SJCRH30 (cell line): ENCODE data around the gene CUX1. TPM values are rescaled to one million over a fixed set of nuclear protein-coding genes. Genes with fewer than 3 reads are reported as not detected.
"Not testable (repeated sequence)": the region's sequence is repeated elsewhere in the genome, so short reads cannot be mapped to it uniquely, and the experiment has no call there.

Source experiments
- DNase-seq, 2 experiments: peaks; one replicate each; pipeline ENCODE4 v3.0.0-alpha.2; 2015 to 2020
- H3K27ac ChIP-seq: fragments of 250-450 bp; sonication (Bioruptor Pico); 2 replicates; pipeline ENCODE4 v1.5.1; 2020; ENCODE audit warnings: mild to moderate bottlenecking, moderate library complexity
- H3K27me3 ChIP-seq: fragments of 250-450 bp; sonication (Bioruptor Pico); 2 replicates; pipeline ENCODE4 v1.5.1; 2020; ENCODE audit warnings: mild to moderate bottlenecking, moderate library complexity
- H3K36me3 ChIP-seq: fragments of 250-450 bp; sonication (Bioruptor Pico); 2 replicates; pipeline ENCODE4 v1.5.1; 2020; ENCODE audit warnings: mild to moderate bottlenecking, moderate library complexity
- H3K4me1 ChIP-seq: fragments of 250-450 bp; sonication (Bioruptor Pico); 2 replicates; pipeline ENCODE4 v1.5.1; 2020; ENCODE audit warnings: mild to moderate bottlenecking, moderate library complexity
- H3K4me3 ChIP-seq: fragments of 250-450 bp; sonication (Bioruptor Pico); 2 replicates; pipeline ENCODE4 v1.5.1; 2020; ENCODE audit warnings: mild to moderate bottlenecking, moderate library complexity
- H3K9me3 ChIP-seq: fragments of 250-450 bp; sonication (Bioruptor Pico); replicated peaks from 2 replicates; pipeline ENCODE4 v1.5.1; 2020; ENCODE audit warnings: mild to moderate bottlenecking, moderate library complexity
- total RNA-seq: library from RNA; depleted of rRNA; stranded (reverse); fragments of >200 nt; shearing (Covaris generic); gene quantifications from 2 replicates; pipeline ENCODE4 v1.2.3, GENCODE V29; 2014

The CUX1 gene
- total RNA-seq, 1 experiment from 2014 or later: 29.1 TPM

GRCh38 chr7:101848208-101848951 lies 31.0 kb downstream of the CUX1 start:
- Histone ChIP-seq H3K27me3 (no peaks in the 10 kb centered on the region), H3K4me1 (no peaks in the 10 kb centered on the region), H3K4me3 (no peak overlapping the region), H3K9me3 (no peaks in the 10 kb centered on the region; the same call in 1 of the 2 replicates), H3K36me3 (peaks cover 4% of the 10 kb centered on the region; the same call in 1 of the 2 replicates), H3K27ac (no peak overlapping the region)
- DNase-seq: no peak

GRCh38 chr7:101849314-101849713 lies 31.9 kb downstream of the CUX1 start:
- H3K9me3 ChIP-seq, H3K27ac ChIP-seq, H3K4me1 ChIP-seq, H3K4me3 ChIP-seq, H3K36me3 ChIP-seq, H3K27me3 ChIP-seq, DNase-seq: not testable (repeated sequence)

DNA sequence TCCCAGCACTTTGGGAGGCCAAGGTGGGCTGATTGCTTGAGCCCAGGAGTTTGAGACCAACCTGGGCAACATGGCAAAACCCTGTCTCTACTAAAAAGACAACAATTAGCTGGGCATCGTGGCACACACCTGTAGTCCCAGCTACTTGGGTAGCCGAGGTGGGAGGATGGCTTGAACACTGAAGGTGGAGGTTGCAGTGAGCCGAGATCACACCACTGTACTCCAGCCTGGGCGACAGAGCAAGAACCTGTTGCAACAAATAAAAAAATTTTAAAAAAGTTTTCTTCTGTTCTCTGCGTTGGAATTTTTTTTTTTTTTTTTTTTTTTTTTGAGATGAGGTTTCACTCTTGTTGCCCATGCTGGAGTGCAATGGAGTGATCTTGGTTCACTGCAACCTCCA lies 34.9 kb downstream of the CUX1 start:
- not testable (repeated sequence) for H3K4me3 ChIP-seq, H3K4me1 ChIP-seq, H3K27me3 ChIP-seq, H3K36me3 ChIP-seq, DNase-seq, H3K9me3 ChIP-seq, H3K27ac ChIP-seq

DNA sequence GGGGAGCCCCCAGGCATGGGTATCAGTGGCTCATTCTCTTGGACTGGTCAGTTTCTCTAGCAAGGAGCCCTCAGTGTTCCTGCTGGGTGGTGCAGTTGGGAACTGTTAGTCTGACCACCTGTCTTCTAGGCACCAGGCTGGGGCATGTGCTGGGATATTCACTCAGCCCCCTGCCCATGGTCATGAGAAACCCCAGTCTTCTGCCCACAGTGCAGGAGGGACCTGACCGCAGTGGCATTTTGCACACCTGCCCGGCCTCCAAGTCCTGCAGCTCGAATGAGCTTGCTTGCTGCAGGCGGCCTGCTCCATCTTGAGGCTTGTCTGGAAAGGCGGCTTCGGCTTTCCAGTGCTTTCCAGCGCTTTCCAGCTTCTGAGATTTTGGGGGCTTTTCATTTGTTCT lies 36.3 kb downstream of the CUX1 start:
- no peaks in the 10 kb centered on the region for H3K27me3 ChIP-seq
- peaks cover 2% of the 10 kb centered on the region; the same call in 1 of the 2 replicates for H3K36me3 ChIP-seq
- H3K4me1 ChIP-seq: peaks cover 5% of the 10 kb centered on the region; the same call in 1 of the 2 replicates
- DNase-seq: no peak
- H3K27ac ChIP-seq: no peak overlapping the region
- H3K9me3 ChIP-seq: no peaks in the 10 kb centered on the region
- no peak overlapping the region for H3K4me3 ChIP-seq

GRCh38 chr7:101854084-101854865 lies 36.8 kb downstream of the CUX1 start:
- H3K4me3 ChIP-seq: no peak overlapping the region
- H3K27ac ChIP-seq: no peak overlapping the region
- H3K4me1 ChIP-seq: peaks cover 5% of the 10 kb centered on the region; the same call in 1 of the 2 replicates
- no peak for DNase-seq
- no peaks in the 10 kb centered on the region for H3K27me3 ChIP-seq
- peaks cover 2% of the 10 kb centered on the region; the same call in 1 of the 2 replicates for H3K36me3 ChIP-seq
- H3K9me3 ChIP-seq: no peaks in the 10 kb centered on the region

GRCh38 chr7:101856473-101857357 lies 39.3 kb downstream of the CUX1 start:
- Histone ChIP-seq H3K27ac (peak overlapping the region; percentile 39), H3K27me3 (no peaks in the 10 kb centered on the region), H3K4me1 (peaks cover 11% of the 10 kb centered on the region), H3K4me3 (peak overlapping the region; percentile 51), H3K9me3 (no peaks in the 10 kb centered on the region), H3K36me3 (no peaks in the 10 kb centered on the region)
- peak; percentile 98 for DNase-seq

DNA sequence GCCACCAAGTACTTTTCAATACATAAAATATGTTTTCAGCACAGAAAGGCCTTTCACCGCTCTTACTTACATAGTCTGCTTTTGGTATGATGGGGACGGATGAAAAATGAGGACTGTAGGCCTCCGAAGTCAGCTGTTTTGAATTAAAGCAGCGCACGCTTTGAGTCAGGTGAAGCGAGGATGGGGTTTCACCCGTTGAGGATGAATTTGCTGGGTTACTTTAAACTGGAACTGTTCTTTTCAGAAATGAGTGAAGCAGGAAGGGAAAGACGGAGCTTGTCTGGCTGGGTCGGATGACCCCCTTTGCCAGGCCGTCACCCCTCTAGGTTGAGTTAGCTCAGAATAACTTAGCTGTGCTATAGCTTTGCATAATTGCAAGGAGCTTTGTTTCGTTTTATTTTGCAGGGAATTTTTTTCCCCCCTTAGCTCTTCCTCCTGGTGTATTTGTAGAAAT lies 40.0 kb downstream of the CUX1 start:
- H3K4me1 ChIP-seq: peaks cover 15% of the 10 kb centered on the region
- peak overlapping the region; percentile 51 for H3K4me3 ChIP-seq
- H3K36me3 ChIP-seq: no peaks in the 10 kb centered on the region
- no peaks in the 10 kb centered on the region for H3K27me3 ChIP-seq
- H3K9me3 ChIP-seq: no peaks in the 10 kb centered on the region
- H3K27ac ChIP-seq: peak overlapping the region; percentile 1; the same call in 1 of the 2 replicates
- peak in 1 of 2 experiments; percentile 32 for DNase-seq

GRCh38 chr7:101858437-101859385 lies 41.3 kb downstream of the CUX1 start:
- no peaks in the 10 kb centered on the region for H3K36me3 ChIP-seq
- no peaks in the 10 kb centered on the region for H3K27me3 ChIP-seq
- no peak overlapping the region for H3K27ac ChIP-seq
- no peak overlapping the region for H3K4me3 ChIP-seq
- DNase-seq: no peak
- H3K4me1 ChIP-seq: peaks cover 21% of the 10 kb centered on the region
- H3K9me3 ChIP-seq: no peaks in the 10 kb centered on the region

GRCh38 chr7:101859411-101860106 lies 42.1 kb downstream of the CUX1 start:
- Histone ChIP-seq H3K9me3 (no peaks in the 10 kb centered on the region), H3K4me3 (no peak overlapping the region), H3K27me3 (no peaks in the 10 kb centered on the region), H3K36me3 (no peaks in the 10 kb centered on the region), H3K27ac (no peak overlapping the region), H3K4me1 (peaks cover 21% of the 10 kb centered on the region)
- DNase-seq: no peak

GRCh38 chr7:101860316-101861217 lies 43.1 kb downstream of the CUX1 start:
- Histone ChIP-seq H3K4me1 (peaks cover 21% of the 10 kb centered on the region), H3K36me3 (no peaks in the 10 kb centered on the region), H3K27me3 (no peaks in the 10 kb centered on the region), H3K4me3 (no peak overlapping the region), H3K9me3 (no peaks in the 10 kb centered on the region), H3K27ac (no peak overlapping the region)
- DNase-seq: no peak

- Histone ChIP-seq H3K9me3 (no peaks in the 10 kb centered on the region), H3K4me1 (peaks cover 21% of the 10 kb centered on the region), H3K36me3 (no peaks in the 10 kb centered on the region), H3K27me3 (no peaks in the 10 kb centered on the region), H3K27ac (no peak overlapping the region), H3K4me3 (no peak overlapping the region)
- DNase-seq: no peak
Observed at GRCh38 chr7:101861218-101861775, 43.9 kb downstream of the CUX1 start.
